HepG2 (cell line): ENCODE measurements around the gene CCN6.

Source experiments
- POGZ ChIP-seq: sonication (generic); formaldehyde crosslinking; IDR thresholded peaks from 2 replicates; pipeline ENCODE4 v1.4.0; 2020; ENCODE audit warnings: mild to moderate bottlenecking, missing genetic modification reagents
- ZBTB42 ChIP-seq: sonication (generic); formaldehyde crosslinking; IDR thresholded peaks from 2 replicates; pipeline ENCODE4 v1.5.0; 2020; ENCODE audit warnings: mild to moderate bottlenecking, missing genetic modification reagents

DNA sequence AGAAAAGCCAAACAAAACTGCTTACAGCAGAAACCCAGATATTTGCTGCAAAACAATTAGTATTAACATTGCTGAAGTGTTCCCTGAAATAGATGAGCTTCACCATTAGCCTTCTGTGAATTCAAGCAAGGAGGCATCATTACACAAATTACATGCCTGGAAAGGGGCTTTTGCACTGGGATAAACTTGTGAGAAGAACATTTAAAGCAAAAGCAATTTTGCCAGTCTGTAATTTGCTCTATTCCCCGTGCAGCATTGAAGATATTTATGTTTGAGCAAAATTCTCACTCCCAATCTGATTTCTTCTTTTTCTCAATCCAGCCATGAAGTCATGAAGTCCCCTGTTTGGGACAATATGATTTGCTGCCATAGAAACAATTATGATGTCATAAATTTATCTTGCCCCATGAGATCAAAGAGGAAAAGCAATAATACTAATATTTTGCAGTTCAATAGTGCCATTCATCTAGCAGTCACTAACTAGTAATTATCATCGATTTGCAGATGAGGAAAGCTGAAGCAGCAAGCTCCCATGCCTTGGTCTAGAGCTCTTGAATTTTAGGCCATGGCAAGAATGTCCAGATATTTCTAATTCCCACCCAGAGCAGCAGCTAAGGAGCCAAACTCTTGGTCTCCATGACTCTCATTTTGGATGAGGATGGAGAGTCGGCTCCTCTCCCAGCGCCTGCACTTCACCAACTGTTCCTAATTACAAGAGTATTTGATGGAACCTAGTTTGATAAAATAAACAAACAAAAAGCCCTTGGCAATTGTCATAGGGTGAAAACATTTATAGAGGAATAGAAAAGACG, 49.5 kb upstream of the CCN6 start:
- no peak for TF ChIP-seq POGZ (CRISPR knock-in tag)
- no peak for TF ChIP-seq ZBTB42 (CRISPR knock-in tag)
